GM19467 (cell line): Measurements from ENCODE around the gene UBN2.
A peak's percentile ranks its signal among the peaks of the same experiment; 100 is the strongest.

Experiments used
- ATAC-seq: cut with Tn5 transposase; IDR thresholded peaks from one replicate; pipeline ENCODE4 v1.9.1; 2021; ENCODE audit warnings: mild to moderate bottlenecking, moderate library complexity; ENCODE audit not compliant: unreplicated experiment

UBN2 gene

DNA sequence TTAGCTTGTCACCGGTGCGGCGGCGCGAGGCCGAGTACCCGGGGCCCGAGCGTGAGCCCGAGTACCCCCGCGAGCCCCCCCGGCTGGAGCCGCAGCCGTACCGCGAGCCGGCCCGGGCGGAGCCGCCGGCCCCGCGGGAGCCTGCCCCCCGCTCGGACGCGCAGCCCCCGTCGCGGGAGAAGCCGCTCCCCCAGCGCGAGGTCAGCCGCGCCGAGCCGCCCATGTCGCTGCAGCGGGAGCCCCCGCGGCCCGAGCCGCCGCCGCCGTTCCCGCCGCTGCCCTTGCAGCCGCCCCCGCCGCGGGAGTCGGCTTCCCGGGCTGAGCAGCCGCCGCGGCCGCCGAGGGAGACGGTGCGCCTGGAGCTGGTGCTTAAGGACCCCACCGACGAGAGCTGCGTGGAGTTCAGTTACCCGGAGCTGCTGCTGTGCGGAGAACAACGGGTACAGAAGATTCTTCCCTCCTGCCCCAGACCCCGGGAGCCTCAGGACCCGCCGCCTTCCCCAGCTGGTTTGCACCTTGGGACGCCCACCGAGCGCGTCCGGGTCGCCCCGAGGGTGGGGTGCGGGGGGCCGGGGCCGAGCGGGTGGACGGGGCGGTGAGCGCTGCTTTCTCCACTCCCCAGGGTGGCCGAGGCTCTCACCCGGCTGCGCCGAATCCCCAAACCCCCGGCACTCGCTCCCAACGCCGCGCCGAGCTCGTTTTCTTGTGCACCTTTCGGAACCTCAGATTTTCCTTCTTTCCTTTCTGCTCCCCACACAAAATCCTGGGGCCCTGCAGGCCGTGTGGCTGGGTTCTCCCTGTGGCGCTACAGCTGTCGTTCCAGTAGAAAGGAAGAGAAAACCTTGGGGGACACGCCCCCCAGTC, 708 bp downstream of the UBN2 start:
- ATAC-seq, result peak; percentile 6

DNA sequence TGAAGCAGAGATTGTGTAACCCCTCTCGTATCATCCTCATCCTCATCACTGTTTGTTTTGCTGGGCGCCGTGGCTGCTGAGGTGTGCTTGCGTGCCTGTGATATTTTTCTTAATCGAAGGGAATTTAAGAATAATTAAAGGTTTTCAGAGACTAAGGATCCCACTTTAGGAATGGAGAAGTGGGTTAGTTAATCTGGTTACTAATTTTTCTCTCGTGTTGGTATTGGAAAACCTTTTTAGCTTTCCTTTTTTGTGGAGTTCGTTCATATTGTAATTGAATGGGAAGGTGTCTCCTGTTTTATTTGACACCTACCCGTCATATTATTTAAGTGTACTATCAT, 1.3 kb downstream of the UBN2 start:
- ATAC-seq, result no peak

DNA sequence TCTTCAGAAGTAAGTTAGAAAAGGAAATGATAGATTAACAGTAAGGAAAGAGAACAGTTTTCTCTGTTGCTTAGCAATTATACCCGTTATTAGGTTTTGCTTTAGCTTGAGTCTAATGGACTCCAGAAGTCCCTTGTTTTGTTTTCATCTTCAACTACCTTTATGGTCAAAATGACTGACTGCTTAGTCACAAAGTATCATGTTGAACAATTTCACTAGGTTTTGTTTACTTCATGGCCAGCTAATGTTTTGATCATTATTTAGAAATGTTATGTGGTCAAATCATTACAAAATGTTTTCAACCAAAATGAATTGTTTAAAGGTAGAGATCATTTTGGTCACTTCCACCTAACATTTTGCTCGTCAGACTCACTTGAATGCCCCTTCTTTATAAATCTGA, 1.9 kb downstream of the UBN2 start:
- no peak for ATAC-seq

DNA sequence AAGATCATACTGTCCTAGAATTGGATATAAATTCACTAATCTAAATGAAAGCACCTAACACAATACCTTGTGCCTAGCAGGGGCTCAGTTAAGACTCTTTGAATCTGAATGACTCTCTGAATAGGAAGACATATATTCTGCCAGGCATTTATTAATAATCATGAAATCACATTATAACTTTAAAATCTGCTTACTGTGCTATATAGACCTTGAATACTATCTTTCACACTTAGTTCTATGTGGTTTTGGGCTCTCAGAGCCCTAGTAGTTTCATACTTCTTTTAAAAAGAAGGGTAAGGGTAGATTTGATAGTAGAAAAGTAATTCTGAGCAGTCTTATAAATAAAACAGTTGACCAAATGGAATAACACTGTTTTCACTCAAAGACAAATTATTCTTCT, 10.2 kb downstream of the UBN2 start:
- ATAC-seq, result no peak

DNA sequence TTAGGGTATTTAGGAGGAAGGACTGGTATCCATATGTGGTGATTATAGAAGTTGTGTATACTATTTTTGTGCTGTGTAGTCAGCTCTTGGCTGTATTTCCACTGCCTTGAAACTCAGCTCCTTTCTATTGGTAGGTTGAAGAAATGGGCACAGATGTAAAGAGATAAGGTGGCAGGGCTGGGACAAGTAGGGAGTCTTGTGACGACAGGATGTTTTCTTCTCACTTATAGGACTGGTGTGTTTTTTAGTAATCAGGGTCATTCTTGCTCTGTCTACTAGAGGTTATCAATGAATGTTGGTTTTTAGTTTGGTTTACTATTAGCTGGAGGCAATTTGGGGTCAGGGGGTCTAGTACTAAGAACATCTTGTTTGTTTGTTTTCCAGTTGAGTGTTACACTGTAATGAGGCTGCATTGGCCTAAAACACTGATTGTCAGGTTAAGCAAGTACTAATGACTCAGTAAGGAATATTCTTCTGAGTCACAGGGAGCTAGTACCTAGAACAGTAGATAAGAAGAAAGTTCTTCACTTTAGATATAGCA, 11.8 kb downstream of the UBN2 start:
- ATAC-seq, result no peak

DNA sequence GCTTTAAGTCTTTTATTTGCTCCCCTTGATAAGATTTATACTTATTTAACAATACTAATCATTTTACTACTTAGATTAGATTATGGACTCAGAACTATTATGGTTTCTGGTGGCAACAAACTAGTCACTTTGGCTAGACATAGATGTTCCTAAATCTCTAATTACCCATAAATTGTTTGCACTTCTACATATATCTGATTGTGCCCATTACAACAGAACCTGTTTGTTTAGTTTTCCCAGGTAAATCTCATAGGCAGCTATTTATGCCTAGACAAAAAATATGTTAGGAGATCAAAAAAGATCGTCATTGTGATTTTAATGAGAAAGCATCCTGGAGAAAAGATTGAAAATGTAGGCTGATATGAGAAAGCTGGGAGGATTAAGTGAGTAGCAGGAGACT, 14.4 kb downstream of the UBN2 start:
- ATAC-seq, result no peak

DNA sequence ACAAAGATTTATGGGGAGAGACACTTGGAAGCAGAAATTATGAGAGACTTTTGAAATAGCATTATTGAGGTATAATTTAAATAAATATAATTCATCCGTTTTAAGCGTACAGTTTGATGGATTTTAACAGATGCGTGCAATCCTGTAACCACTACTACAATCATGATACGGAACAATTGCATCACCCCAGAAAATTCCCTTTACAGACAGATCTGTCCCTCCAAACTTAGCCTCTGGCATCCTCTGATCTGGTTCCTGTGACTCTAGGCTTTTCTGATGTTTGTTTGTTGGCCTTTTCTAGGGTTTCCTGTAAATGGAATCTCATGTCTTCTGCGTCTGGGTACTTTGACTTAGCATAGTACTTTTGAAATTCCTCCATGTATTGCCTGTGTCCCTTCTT, 15.5 kb downstream of the UBN2 start:
- ATAC-seq, result no peak

DNA sequence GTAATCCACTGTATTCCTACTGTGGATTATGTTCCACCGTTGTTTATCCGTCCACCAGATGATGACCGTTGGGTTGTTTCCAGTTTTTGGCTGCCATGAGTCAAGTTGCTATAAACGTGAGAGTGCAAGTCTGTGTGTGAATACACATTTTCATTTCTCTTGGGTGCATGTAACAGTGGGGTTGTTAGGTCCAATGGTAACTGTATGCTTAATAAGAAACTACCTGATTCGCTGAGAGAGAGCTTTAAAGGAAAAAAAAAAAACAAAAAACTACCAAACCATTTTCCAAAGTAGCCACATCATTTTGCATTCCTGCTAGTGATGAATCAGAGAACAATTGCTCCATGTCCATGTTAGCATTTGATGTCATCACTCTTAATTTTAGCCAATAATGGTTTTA, 15.9 kb downstream of the UBN2 start:
- ATAC-seq, result no peak

DNA sequence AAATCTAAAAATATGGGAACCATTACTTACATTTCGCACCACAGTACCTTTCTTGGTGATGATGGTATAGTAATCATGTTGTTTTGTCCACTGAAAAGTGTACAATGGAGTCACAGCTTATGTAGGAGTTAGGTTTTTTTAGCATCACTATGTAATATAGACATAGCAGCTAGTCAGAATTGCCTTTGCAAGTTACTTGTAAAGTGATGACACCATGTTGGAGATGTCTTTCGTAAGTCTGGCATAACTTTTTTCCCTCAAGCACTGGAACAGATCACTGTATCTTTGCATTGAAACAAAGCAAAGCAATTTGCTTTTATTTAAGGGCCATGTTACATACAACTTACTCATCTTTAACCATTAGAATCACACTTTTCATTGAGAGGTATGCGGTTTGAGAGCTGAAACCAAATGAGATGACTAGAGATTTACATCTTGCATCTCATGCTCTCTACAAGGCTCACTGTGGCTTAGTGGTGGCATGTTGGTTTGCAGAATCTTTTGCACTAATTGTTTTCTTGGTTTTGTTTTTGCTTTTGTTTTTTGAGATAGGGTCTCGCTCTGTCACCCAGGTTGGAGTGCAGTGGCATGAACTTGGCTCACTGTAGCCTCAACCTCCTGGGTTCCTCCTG, 18.3 kb downstream of the UBN2 start:
- no peak for ATAC-seq

DNA sequence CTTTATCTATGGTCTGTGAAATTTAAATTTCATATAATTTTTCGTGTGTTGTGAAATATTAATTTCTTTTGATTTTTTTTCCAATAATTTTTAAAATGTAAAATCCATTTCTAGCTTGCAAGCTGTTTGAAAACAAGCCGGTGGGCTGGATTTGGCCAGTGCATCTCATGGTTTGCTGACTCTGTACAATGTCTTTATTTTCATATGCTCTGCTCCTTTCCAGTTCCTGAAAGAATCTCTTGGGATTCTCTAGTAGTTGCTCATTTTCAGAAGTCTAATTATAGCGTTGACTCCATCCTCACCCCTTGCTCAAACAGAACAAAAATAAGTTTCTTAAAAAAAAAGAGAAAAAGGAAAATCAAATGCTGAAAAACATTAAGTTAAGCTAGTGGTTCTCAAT, 21.4 kb downstream of the UBN2 start:
- ATAC-seq, result no peak

DNA sequence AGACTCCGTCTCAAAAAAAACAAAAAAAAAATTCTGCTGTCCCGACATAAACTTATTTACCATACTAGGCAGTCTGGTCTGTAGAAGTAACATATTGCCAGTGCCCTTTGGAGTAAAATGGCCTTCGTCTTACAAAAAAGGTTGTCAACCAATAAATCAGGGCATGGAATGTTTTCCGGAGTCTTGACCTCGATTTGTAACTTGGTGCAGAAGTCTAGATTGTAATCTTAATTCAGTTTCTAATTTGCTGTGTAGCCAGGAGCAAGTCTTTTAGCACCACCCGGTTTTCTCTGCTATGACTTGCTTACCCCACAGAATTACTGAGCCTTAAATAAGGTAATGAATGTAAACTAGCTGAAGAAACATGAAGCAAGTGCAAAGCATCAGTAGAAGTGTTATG, 23.2 kb downstream of the UBN2 start:
- ATAC-seq, result no peak

DNA sequence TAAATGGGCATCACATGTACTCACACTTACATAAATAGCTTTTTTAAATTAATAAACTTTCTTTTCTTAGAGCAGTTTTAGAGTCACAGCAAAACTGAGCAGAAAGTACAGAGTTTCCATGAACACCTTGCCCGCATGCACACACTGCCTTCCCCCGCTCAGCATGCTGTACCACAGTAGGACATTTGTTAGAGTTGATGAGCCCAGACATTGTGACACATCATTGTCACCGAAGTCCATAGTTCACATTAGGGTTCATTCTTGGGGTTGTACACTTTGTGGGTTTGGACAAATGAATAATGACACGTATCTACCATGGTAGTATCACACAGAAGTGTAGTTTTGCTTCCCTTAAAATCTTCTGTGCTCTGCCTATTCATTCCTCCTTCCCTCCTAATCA, 23.7 kb downstream of the UBN2 start:
- ATAC-seq, result no peak

DNA sequence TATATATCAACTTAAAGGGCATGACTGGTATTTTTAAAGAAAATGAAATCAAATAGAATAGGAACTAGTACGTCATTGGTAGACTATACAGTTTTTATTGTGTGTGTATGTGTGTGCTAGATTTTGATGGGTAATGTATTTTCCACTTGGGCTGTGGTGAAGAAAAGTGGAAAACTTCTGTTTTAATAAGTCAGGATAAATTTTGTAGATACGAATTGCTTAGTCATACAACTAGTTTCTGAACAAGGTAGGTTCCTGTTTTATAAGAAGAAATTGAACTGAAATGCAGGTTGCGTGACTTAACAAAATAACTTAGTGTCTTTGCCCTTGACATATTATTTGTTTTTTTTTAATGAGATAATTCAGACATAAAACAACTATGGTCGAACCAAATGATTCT, 24.3 kb downstream of the UBN2 start:
- no peak for ATAC-seq

DNA sequence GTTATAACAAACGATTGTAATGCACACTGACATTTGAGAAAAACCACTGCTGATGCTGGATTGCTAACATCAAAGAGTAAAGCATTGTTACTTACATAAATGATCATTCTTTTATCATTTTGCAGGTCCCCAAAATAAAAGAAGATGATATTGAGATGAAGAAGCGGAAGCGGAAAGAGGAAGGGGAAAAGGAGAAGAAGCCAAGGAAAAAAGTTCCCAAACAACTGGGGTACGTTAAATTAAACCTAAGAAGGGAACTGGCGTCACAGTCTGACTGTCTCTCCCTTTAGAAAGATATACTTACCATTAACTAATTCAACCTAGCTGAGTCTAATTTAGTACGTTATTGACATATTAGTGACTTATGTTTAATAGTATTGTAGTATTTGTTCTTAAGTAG, 28.1 kb downstream of the UBN2 start:
- no peak for ATAC-seq

DNA sequence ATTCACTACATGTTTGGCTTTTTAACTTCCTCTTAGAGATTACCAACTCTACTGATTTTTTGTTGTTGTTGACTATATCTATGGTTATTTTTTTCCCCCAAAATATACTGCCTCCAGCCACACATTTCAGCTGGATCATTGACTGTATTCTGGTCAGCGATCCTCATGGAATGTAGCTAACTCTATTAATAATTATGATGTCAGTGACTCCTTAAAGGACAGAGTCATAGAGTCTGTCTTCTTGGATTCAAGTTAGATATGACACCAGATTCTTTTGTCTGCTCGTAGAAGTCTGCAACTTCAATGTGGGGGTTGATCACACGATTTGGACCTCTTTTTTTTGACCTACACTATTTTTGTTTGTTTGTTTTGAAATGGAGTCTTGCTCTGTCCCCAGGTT, 33.2 kb downstream of the UBN2 start:
- no peak for ATAC-seq

DNA sequence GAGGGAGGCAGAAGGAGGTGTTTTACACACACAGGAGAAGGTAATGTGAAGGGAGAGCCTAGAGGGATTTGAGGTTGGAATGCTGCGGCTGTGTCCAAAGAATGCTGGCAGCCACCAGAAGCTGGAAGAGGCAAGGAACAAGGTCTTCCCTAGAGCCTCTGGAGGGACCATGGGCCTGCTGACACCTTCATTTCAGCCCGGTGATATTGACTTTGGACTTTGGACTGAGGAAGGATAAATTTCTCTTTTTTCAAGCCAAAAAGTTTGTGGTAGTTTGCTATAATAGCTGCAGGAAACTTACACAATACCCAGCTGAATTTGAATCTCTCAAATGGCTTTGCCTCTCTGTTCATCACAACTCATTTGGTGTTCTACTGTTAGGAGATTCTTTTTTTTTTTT, 34.6 kb downstream of the UBN2 start:
- ATAC-seq, result no peak

DNA sequence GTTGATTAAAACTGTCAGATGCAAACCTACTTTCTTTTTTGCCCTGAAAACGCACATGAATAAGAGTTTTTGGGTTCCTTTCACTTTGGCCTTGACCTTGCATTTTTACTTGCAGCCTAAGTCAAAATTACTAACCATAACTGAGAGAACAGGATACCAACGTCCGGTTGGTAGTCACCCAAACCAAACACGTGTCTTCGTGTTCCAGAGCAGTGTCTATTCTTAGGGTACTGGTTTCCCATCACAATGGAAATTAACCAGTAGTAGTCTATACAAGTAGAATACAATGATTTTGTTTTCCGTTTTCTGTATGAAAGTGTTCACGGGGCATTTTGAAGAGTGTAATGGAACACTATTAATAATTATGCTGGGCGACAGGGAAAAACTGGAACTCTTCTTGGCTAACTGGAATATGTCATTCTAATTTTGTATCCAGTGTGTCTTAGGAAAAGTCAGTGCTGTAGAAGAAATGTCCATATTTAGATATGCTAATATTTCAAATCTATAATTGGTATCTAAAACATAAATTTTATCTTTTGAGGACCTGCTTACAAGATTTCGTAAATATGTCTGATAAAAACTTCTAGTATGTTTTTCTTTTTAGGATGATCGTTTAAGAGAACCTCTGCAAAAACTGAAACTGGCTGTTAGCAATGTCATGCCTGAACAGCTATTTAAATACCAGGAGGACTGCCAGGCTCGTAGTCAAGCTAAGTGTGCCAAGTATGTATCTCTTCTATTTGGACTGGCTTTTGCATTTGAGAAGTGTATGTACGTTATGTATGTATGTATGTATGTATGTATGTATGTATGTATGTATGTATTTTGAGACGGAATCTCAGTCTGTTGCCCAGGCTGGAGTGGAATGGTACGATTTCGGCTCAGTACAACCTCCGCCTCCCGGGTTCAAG, 40.9 kb downstream of the UBN2 start:
- ATAC-seq, result no peak

DNA sequence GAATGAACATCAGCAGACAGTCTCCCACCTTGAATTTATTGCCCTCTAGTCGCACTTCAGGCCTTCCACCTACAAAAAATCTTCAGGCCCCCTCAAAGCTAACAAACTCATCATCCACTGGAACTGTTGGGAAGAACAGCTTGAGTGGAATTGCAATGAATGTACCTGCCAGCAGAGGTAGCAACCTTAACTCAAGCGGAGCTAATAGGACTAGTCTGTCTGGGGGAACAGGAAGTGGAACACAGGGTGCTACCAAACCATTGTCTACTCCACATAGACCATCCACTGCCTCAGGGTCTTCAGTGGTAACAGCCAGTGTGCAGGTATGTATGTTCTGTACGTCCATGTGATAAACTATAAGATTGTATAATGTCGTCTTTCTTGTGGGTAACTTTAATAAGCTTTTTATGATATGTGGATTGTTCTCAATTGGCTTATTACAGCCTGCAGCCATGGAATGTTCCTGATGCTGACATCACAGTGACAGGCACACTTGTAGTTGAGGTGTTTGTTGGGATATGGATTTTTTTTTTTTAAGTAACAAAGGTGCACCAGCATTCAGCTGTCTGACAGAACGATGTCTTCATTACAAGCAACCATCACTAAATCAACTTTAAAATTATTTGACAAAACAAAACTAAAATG, 53.3 kb downstream of the UBN2 start:
- ATAC-seq, result no peak

DNA sequence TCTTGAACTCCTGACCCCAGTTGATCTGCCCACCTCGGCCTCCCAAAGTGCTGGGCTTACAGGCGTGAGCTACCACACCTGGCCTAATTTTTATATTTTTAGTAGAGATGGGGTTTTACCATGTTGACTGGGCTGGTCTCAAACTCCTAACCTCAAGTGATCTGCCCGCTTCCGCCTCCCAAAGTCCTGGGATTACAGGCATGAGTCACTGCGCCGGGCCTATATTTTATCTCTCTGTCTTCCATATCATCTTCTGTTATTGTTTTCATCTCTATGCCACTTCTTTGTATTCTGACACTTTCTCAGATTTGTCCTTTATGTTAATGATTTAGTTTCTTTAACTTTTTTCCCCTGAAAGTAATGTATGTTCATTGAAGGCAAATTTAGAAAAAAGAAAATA, 55.1 kb downstream of the UBN2 start:
- no peak for ATAC-seq

DNA sequence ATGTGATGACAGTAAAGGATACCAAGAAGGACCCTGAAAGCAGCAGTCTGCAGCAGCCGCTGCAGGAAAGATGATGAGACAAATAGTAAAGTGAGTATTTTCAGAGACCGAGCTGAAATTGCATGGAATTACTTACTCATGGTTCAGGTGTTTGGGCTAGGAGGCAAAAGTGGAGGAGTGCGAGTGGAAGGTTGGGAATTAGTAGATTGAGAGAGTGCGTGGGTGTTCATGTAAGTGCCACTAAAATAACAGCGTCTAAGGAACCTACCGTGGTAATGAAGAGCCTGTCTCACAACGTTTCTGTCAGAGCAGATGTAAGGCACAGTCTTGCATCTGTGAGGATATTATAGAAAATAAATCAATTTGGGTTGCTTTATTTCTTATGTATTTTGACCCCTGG, 61.8 kb downstream of the UBN2 start:
- no peak for ATAC-seq

DNA sequence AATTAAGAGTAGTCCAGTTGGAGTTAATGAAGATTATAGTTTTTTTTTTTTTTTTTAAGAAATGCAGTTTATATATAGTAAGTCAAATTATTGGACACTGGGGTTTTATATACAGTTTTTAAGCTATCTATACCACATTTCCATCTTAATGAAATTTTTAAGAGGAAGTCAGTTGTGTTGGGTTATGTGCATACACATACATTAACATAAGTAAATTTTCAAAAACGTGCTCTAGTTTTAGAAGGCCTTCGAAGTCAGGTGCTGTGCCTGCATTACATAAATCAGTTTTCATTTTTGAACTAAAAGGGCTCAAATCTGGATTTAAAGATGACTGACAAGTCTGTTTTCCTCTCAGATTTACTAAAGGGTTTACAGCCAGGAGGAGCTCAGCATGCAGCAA, 62.5 kb downstream of the UBN2 start:
- ATAC-seq, result no peak
